HG02973 (cell line): ENCODE results near the gene RIMOC1.
A peak's percentile ranks its signal among the peaks of the same experiment; 100 is the strongest.
"Not testable (repeated sequence)": the region's sequence is repeated elsewhere in the genome, so short reads cannot be mapped to it uniquely, and the experiment has no call there.

Source experiments
- ATAC-seq: cut with Tn5 transposase; IDR thresholded peaks from one replicate; pipeline ENCODE4 v1.9.1; 2021; ENCODE audit warnings: moderate library complexity; ENCODE audit not compliant: unreplicated experiment

Gene RIMOC1

GRCh38 chr5:41891066-41891707 is 13.0 kb upstream of the RIMOC1 start:
- ATAC-seq = no peak

- no peak for ATAC-seq
These were observed 12.1 kb upstream of the RIMOC1 start for GRCh38 chr5:41892031-41892430.

GRCh38 chr5:41893074-41893851 is 10.9 kb upstream of the RIMOC1 start:
- peak; percentile 52 for ATAC-seq

GRCh38 chr5:41896230-41896629 is 7.9 kb upstream of the RIMOC1 start:
- no peak for ATAC-seq

GRCh38 chr5:41903382-41903891 is 707 bp upstream of the RIMOC1 start:
- no peak for ATAC-seq

GRCh38 chr5:41906151-41906550 is 2.0 kb downstream of the RIMOC1 start:
- ATAC-seq = no peak

- no peak for ATAC-seq
These were observed 4.4 kb downstream of the RIMOC1 start for GRCh38 chr5:41908374-41909079.

- no peak for ATAC-seq
These were observed 14.0 kb downstream of the RIMOC1 start for GRCh38 chr5:41918105-41918504.

GRCh38 chr5:41921166-41921565 is 17.0 kb downstream of the RIMOC1 start:
- ATAC-seq = no peak

- ATAC-seq = no peak
These were observed 17.7 kb downstream of the RIMOC1 start for GRCh38 chr5:41921874-41922273.

- no peak for ATAC-seq
These were observed 20.4 kb downstream of the RIMOC1 start for GRCh38 chr5:41924526-41924871.

- ATAC-seq = peak; percentile 90
These were observed 20.9 kb downstream of the RIMOC1 start, which contains the start of gene FBXO4 for GRCh38 chr5:41924872-41925554. Gene FBXO4 (plus strand): TSS chr5:41925281. CDS start chr5:41925310, 29 bp downstream.

- ATAC-seq = peak; percentile 30
These were observed 21.4 kb downstream of the RIMOC1 start for GRCh38 chr5:41925555-41925951.

GRCh38 chr5:41927604-41928003 is 23.5 kb downstream of the RIMOC1 start:
- ATAC-seq = no peak

GRCh38 chr5:41929035-41929434 is 24.9 kb downstream of the RIMOC1 start:
- ATAC-seq = no peak

GRCh38 chr5:41932770-41933169 is 28.6 kb downstream of the RIMOC1 start:
- no peak for ATAC-seq

- no peak for ATAC-seq
These were observed 31.4 kb downstream of the RIMOC1 start for GRCh38 chr5:41935544-41935943.

GRCh38 chr5:41940641-41941040 is 36.5 kb downstream of the RIMOC1 start:
- no peak for ATAC-seq

GRCh38 chr5:41945332-41945955 is 41.3 kb downstream of the RIMOC1 start:
- not testable (repeated sequence) for ATAC-seq

- no peak for ATAC-seq
These were observed 47.1 kb downstream of the RIMOC1 start for GRCh38 chr5:41951224-41951623.
